GM13977 (cell line): ENCODE measurements around the gene MYH8.

ENCODE experiments used
- DNase-seq: peaks from one replicate; pipeline ENCODE4 v3.0.0; 2012; ENCODE audit warnings: low spot score
- in situ Hi-C: fragments of 300-500 bp; cut with MboI; formaldehyde crosslinking; loops from one replicate; pipeline ENCODE4 v1.12.0; 2022; ENCODE audit warnings: low sequenced_read_pairs, low pct_unique_long_range_greater_than_20kb, mixed read lengths, inconsistent platforms; ENCODE audit not compliant: unreplicated experiment
- TF ChIP-seq, protein P1 (sequence below): IDR thresholded peaks from 2 replicates; pipeline ENCODE4 v1.5.1; 2012; ENCODE audit warnings: mild to moderate bottlenecking, control low read depth; ENCODE audit not compliant: insufficient read depth; ENCODE audit errors: extremely low read depth, missing control alignments

The MYH8 gene

DNA sequence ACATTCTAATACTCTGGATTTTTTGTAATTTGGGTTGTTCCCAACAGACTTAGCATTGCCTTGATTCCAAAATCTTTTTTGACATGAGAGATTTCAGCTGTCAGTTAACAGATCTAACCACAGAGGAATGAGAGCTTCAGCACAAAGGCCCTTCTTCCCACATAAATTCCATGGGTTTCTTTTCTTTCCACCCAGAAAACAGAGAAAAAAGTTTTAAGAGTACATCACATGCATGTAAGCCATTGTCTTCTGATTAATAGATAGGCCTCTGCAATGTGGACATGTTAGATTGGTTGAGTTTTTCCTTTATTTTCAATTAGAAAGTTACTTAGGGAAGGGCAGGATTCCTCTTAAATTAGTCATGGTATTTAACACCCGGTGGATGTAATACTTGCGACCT is 939 bp downstream of the MYH8 start:
- TF ChIP-seq, protein P1, sequence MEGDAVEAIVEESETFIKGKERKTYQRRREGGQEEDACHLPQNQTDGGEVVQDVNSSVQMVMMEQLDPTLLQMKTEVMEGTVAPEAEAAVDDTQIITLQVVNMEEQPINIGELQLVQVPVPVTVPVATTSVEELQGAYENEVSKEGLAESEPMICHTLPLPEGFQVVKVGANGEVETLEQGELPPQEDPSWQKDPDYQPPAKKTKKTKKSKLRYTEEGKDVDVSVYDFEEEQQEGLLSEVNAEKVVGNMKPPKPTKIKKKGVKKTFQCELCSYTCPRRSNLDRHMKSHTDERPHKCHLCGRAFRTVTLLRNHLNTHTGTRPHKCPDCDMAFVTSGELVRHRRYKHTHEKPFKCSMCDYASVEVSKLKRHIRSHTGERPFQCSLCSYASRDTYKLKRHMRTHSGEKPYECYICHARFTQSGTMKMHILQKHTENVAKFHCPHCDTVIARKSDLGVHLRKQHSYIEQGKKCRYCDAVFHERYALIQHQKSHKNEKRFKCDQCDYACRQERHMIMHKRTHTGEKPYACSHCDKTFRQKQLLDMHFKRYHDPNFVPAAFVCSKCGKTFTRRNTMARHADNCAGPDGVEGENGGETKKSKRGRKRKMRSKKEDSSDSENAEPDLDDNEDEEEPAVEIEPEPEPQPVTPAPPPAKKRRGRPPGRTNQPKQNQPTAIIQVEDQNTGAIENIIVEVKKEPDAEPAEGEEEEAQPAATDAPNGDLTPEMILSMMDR = no peak
- in situ Hi-C loops = no loop called here
- no peak for DNase-seq

DNA sequence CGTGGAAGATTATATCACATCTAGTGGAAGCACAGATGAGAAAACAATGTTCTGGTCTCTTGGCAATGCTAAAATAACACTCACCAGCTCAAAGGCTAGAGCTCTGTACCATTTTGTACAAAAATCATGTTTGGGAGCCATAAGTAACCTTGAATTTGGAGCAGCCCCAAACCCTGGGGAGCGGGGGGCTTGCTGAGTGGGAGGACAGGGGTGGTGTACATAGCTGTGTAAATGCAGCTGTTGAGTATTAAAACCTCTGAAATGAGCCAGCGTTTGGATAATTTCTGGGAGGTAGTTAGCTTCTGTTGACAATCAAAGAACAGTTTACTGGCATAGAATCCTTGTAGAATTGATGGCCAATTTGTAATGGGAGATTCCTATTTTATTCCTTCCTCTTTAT is 4.3 kb downstream of the MYH8 start:
- TF ChIP-seq, protein P1 = no peak
- in situ Hi-C loops = no loop called here
- DNase-seq = no peak

GRCh38 chr17:10415161-10415560 is 6.6 kb downstream of the MYH8 start:
- no peak for DNase-seq
- in situ Hi-C loops = no loop called here
- TF ChIP-seq, protein P1 = no peak

GRCh38 chr17:10403589-10403988 is 18.2 kb downstream of the MYH8 start:
- in situ Hi-C loops = no loop called here
- TF ChIP-seq, protein P1 = no peak
- no peak for DNase-seq

GRCh38 chr17:10398352-10398751 is 23.4 kb downstream of the MYH8 start:
- in situ Hi-C loops = no loop called here
- TF ChIP-seq, protein P1 = no peak
- no peak for DNase-seq

DNA sequence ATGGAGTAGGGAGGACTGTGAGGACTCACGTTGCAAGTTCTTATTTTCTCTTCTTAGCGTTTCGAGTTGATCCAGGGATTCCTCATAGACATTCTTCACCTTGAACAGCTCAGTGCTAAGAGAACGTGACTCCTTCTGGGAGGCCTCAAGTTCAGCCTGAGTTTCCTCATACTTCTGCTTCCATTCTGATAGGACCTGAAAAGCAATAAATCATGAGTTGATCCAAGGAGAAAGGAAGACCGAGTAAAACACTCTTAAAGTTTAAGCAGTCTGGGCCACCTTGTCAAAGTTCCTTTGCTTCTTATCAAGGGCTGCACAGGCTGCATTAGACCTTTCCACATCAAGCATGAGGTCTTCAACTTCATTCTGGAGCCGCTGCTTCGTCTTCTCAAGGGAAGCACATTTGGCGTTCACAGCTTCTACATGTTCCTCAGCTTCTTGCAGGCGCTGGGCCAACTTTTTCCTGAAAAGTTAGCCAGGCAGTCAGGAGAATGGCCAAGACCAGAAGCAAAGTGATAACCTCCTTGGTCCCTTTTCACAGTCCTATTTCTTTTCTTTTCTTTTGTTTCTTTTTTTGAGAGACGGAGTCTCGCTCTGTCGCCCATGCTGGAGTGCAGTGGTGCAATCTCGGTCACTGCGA is 25.1 kb downstream of the MYH8 start:
- DNase-seq = no peak
- TF ChIP-seq, protein P1 = no peak
- in situ Hi-C loops = no loop called here
